ENCODE measurements around the gene TBCK. TPM values are rescaled to one million over a fixed set of nuclear protein-coding genes. Genes with fewer than 3 reads are reported as not detected.
"Not testable (repeated sequence)": the region's sequence is repeated elsewhere in the genome, so short reads cannot be mapped to it uniquely, and the experiment has no call there.

TBCK gene
- polyA plus RNA-seq, 6 donors from 2014 or later: 11.3 to 34.9 (median 22.2) TPM

- H3K36me3 Mint-ChIP-seq: peaks cover 48 to 72% of the 10 kb centered on the region in 2 donors
- ATAC-seq (ENCODE audit: low read depth in 2 of 2): no peak
- H3K4me1 Mint-ChIP-seq: peaks cover 18 to 34% (median 33%) of the 10 kb centered on the region in 3 donors
Measured at GRCh38 chr4:106338671-106339070, 22.7 kb upstream of the TBCK start.

GRCh38 chr4:106337916-106338315 is 21.9 kb upstream of the TBCK start:
- Mint-ChIP-seq H3K27me3 (no peaks in the 10 kb centered on the region), H3K9me3 (peaks cover 6 to 31% (median 10%) of the 10 kb centered on the region in 7 donors), H3K4me3 (peak overlapping the region in 1 of 8 donors; percentile 20), H3K27ac (peak overlapping the region in 1 of 6 donors; percentile 3), H3K4me1 (peaks cover 18 to 33% (median 31%) of the 10 kb centered on the region in 3 donors), H3K36me3 (peaks cover 48 to 72% of the 10 kb centered on the region in 2 donors)
- ATAC-seq (ENCODE audit: low read depth in 2 of 2) (no peak), DNase-seq (no peak)

More at GRCh38 chr4:106338671-106339070, 22.7 kb upstream of the TBCK start:
- Mint-ChIP-seq H3K9me3 (peaks cover 6 to 31% (median 10%) of the 10 kb centered on the region in 7 donors), H3K27me3 (no peaks in the 10 kb centered on the region), H3K27ac (no peak overlapping the region), H3K4me3 (peak overlapping the region in 1 of 8 donors; percentile 67)
- DNase-seq: no peak

GRCh38 chr4:106336618-106337017 is 20.6 kb upstream of the TBCK start:
- Mint-ChIP-seq H3K4me3 (no peak overlapping the region), H3K36me3 (peaks cover 48 to 75% of the 10 kb centered on the region in 2 donors), H3K4me1 (peaks cover 7 to 21% (median 19%) of the 10 kb centered on the region in 3 donors), H3K27me3 (no peaks in the 10 kb centered on the region), H3K9me3 (peaks cover 6 to 28% (median 10%) of the 10 kb centered on the region in 7 donors), H3K27ac (no peak overlapping the region)
- no peak for ATAC-seq (ENCODE audit: low read depth in 2 of 2)
- no peak for DNase-seq

- Mint-ChIP-seq H3K9me3 (peaks cover 4 to 19% (median 8%) of the 10 kb centered on the region in 7 donors), H3K27ac (peak overlapping the region in 2 of 6 donors; percentile 46 to 79), H3K36me3 (peaks cover 36 to 67% of the 10 kb centered on the region in 2 donors), H3K4me3 (peak overlapping the region in 1 of 8 donors; percentile 33), H3K4me1 (peaks cover 3 to 8% (median 5%) of the 10 kb centered on the region in 3 donors), H3K27me3 (no peaks in the 10 kb centered on the region)
- no peak for DNase-seq
- ATAC-seq (ENCODE audit: low read depth in 2 of 2): no peak
Measured at GRCh38 chr4:106334741-106335470, 18.9 kb upstream of the TBCK start.

GRCh38 chr4:106333186-106333585 is 17.2 kb upstream of the TBCK start:
- no peaks in the 10 kb centered on the region for H3K27me3 Mint-ChIP-seq
- no peak overlapping the region for H3K27ac Mint-ChIP-seq
- H3K9me3 Mint-ChIP-seq: peaks cover 4 to 11% (median 8%) of the 10 kb centered on the region in 7 donors
- peaks cover 19 to 54% of the 10 kb centered on the region in 2 donors for H3K36me3 Mint-ChIP-seq
- no peak for ATAC-seq (ENCODE audit: low read depth in 2 of 2)
- DNase-seq: no peak
- no peaks in the 10 kb centered on the region for H3K4me1 Mint-ChIP-seq
- H3K4me3 Mint-ChIP-seq: no peak overlapping the region

- peak overlapping the region in 2 of 6 donors; percentile 49 to 53 for H3K27ac Mint-ChIP-seq
Measured at GRCh38 chr4:106329041-106329618, 13.1 kb upstream of the TBCK start.

GRCh38 chr4:106325800-106326199 is 9.8 kb upstream of the TBCK start:
- no peak for ATAC-seq (ENCODE audit: low read depth in 2 of 2)
- Mint-ChIP-seq H3K36me3 (peaks cover 0 to 11% of the 10 kb centered on the region in 2 donors), H3K4me3 (no peak overlapping the region), H3K9me3 (peaks cover 0 to 2% (median 0%) of the 10 kb centered on the region in 7 donors), H3K27me3 (no peaks in the 10 kb centered on the region), H3K27ac (no peak overlapping the region), H3K4me1 (peaks cover 0 to 11% (median 9%) of the 10 kb centered on the region in 3 donors)
- no peak for DNase-seq

More at GRCh38 chr4:106329041-106329618, 13.1 kb upstream of the TBCK start:
- no peak overlapping the region for H3K4me3 Mint-ChIP-seq
- DNase-seq: no peak
- H3K4me1 Mint-ChIP-seq: no peaks in the 10 kb centered on the region
- H3K36me3 Mint-ChIP-seq: peaks cover 0 to 31% of the 10 kb centered on the region in 2 donors
- H3K27me3 Mint-ChIP-seq: no peaks in the 10 kb centered on the region
- ATAC-seq (ENCODE audit: low read depth in 2 of 2): peak; percentile 59 to 75
- H3K9me3 Mint-ChIP-seq: no peaks in the 10 kb centered on the region

GRCh38 chr4:106323119-106323518 is 7.1 kb upstream of the TBCK start:
- Mint-ChIP-seq H3K4me3 (no peak overlapping the region), H3K9me3 (peaks cover 0 to 2% (median 0%) of the 10 kb centered on the region in 7 donors), H3K4me1 (peaks cover 10 to 22% (median 20%) of the 10 kb centered on the region in 3 donors), H3K36me3 (peaks cover 0 to 16% of the 10 kb centered on the region in 2 donors), H3K27me3 (no peaks in the 10 kb centered on the region), H3K27ac (peak overlapping the region in 1 of 6 donors; percentile 26)
- ATAC-seq (ENCODE audit: low read depth in 2 of 2): no peak
- no peak for DNase-seq

GRCh38 chr4:106321814-106322213 is 5.8 kb upstream of the TBCK start:
- Mint-ChIP-seq H3K4me1 (peaks cover 11 to 22% (median 21%) of the 10 kb centered on the region in 3 donors), H3K36me3 (peaks cover 0 to 11% of the 10 kb centered on the region in 2 donors)
- H3K27me3 Mint-ChIP-seq; H3K4me3 Mint-ChIP-seq; ATAC-seq (ENCODE audit: low read depth in 2 of 2); H3K27ac Mint-ChIP-seq; H3K9me3 Mint-ChIP-seq; DNase-seq: not testable (repeated sequence)

GRCh38 chr4:106321168-106321567 is 5.2 kb upstream of the TBCK start:
- Mint-ChIP-seq H3K36me3 (peaks cover 0 to 11% of the 10 kb centered on the region in 2 donors), H3K27ac (peak overlapping the region in 1 of 6 donors; percentile 65), H3K4me1 (peaks cover 11 to 22% (median 21%) of the 10 kb centered on the region in 3 donors)
- H3K9me3 Mint-ChIP-seq; H3K4me3 Mint-ChIP-seq; H3K27me3 Mint-ChIP-seq; ATAC-seq (ENCODE audit: low read depth in 2 of 2); DNase-seq: not testable (repeated sequence)

- Mint-ChIP-seq H3K36me3 (peaks cover 0 to 11% of the 10 kb centered on the region in 2 donors), H3K27ac (no peak overlapping the region), H3K9me3 (peaks cover 0 to 2% (median 0%) of the 10 kb centered on the region in 7 donors), H3K4me3 (no peak overlapping the region), H3K27me3 (no peaks in the 10 kb centered on the region), H3K4me1 (peaks cover 14 to 22% (median 21%) of the 10 kb centered on the region in 3 donors)
- ATAC-seq (ENCODE audit: low read depth in 2 of 2) (no peak), DNase-seq (no peak)
Measured at GRCh38 chr4:106320235-106320634, 4.2 kb upstream of the TBCK start.

- DNase-seq (no peak), ATAC-seq (ENCODE audit: low read depth in 2 of 2) (no peak)
- peaks cover 0 to 2% (median 0%) of the 10 kb centered on the region in 7 donors for H3K9me3 Mint-ChIP-seq
- H3K36me3 Mint-ChIP-seq: peaks cover 0 to 11% of the 10 kb centered on the region in 2 donors
- peak overlapping the region in 2 of 6 donors; percentile 30 to 81 for H3K27ac Mint-ChIP-seq
- no peaks in the 10 kb centered on the region for H3K27me3 Mint-ChIP-seq
- no peak overlapping the region for H3K4me3 Mint-ChIP-seq
- peaks cover 21 to 25% (median 21%) of the 10 kb centered on the region in 3 donors for H3K4me1 Mint-ChIP-seq
Measured at GRCh38 chr4:106318511-106318910, 2.5 kb upstream of the TBCK start.

- H3K4me1 Mint-ChIP-seq: peaks cover 22 to 32% (median 25%) of the 10 kb centered on the region in 3 donors
- no peak overlapping the region for H3K4me3 Mint-ChIP-seq
- H3K27ac Mint-ChIP-seq: no peak overlapping the region
- DNase-seq: no peak
- no peak for ATAC-seq (ENCODE audit: low read depth in 2 of 2)
- H3K9me3 Mint-ChIP-seq: peaks cover 0 to 2% (median 0%) of the 10 kb centered on the region in 7 donors
- no peaks in the 10 kb centered on the region for H3K27me3 Mint-ChIP-seq
- H3K36me3 Mint-ChIP-seq: peaks cover 0 to 11% of the 10 kb centered on the region in 2 donors
Measured at GRCh38 chr4:106317815-106318214, 1.8 kb upstream of the TBCK start.

Measured in naive B cell (primary cell).